H1 (cell line): Measurements from ENCODE around the gene SLC12A7. TPM values are rescaled to one million over a fixed set of nuclear protein-coding genes. Genes with fewer than 3 reads are reported as not detected.

Experiments
- CTCF ChIA-PET: fragments of 300-600 bp; sonication (Branson Sonifier 250); formaldehyde crosslinking; loops from one replicate; lab custom pipeline; 2021; ENCODE audit not compliant: partially characterized antibody; lab: Charles Lee
- POLR2A ChIA-PET: fragments of 300-600 bp; sonication (Branson Sonifier 250); formaldehyde crosslinking; loops from one replicate; lab custom pipeline; 2021; ENCODE audit warnings: inconsistent platforms; ENCODE audit not compliant: partially characterized antibody; lab: Charles Lee
- DNase-seq, 2 experiments: peaks; one replicate each; pipeline versions ENCODE4 v3.0.0 to v3.0.0-alpha.2; 2010 to 2022; ENCODE audit warnings: low spot score in 2 of 2, low read depth in 1 of 2, mixed read lengths in 1 of 2
- FAIRE-seq: peaks from 2 replicates; lab custom pipeline; 2011; peaks lifted over from hg19 to GRCh38; lab: Jason Lieb, UNC
- H2AFZ ChIP-seq: 2 replicates; pipeline ENCODE4 v1.8.1; 2012; ENCODE audit warnings: low read length, inconsistent platforms
- H2AK5ac ChIP-seq: 2 replicates; pipeline ENCODE4 v1.6.1; 2013; ENCODE audit warnings: low read depth, low read length
- H2BK120ac ChIP-seq: replicated peaks from 2 replicates; pipeline ENCODE3; 2013; ENCODE audit warnings: low read depth, low read length, inconsistent platforms
- H2BK12ac ChIP-seq: 2 replicates; pipeline ENCODE4 v1.6.1; 2013; ENCODE audit warnings: low read depth, low read length
- H2BK15ac ChIP-seq: 2 replicates; pipeline ENCODE4 v1.6.1; 2013; ENCODE audit warnings: low read length
- H2BK20ac ChIP-seq: 2 replicates; pipeline ENCODE4 v1.6.1; 2013; ENCODE audit warnings: low read length
- H2BK5ac ChIP-seq: 2 replicates; pipeline ENCODE4 v1.6.1; 2013; ENCODE audit warnings: low read depth, low read length
- H3K14ac ChIP-seq: 2 replicates; pipeline ENCODE4 v1.6.1; 2013; ENCODE audit warnings: inconsistent platforms; ENCODE audit not compliant: insufficient read length
- H3K18ac ChIP-seq: 2 replicates; pipeline ENCODE4 v1.6.1; 2013; ENCODE audit warnings: low read length; ENCODE audit errors: extremely low read depth
- H3K23ac ChIP-seq: 2 replicates; pipeline ENCODE4 v1.6.1; 2013; ENCODE audit warnings: inconsistent platforms; ENCODE audit not compliant: insufficient read length
- H3K23me2 ChIP-seq: 2 replicates; pipeline ENCODE4 v1.6.1; 2013; ENCODE audit warnings: low read depth, low read length
- H3K27ac ChIP-seq: 2 replicates; pipeline ENCODE4 v1.6.1; 2011; ENCODE audit warnings: low read depth, low read length, inconsistent platforms
- H3K27me3 ChIP-seq, 4 experiments: replicated peaks in 1 of 4; 1 replicate in 1 of 4; 2 replicates in 3 of 4; pipeline versions ENCODE4 v1.6.1 to v1.8.1; 2011 to 2013; ENCODE audit warnings: low read length in 3 of 4, mild to moderate bottlenecking in 3 of 4, inconsistent platforms in 2 of 4, mixed read lengths in 2 of 4, moderate library complexity in 1 of 4; ENCODE audit not compliant: control insufficient read depth in 3 of 4, insufficient read depth in 3 of 4; ENCODE audit errors: extremely low read depth in 1 of 4
- H3K36me3 ChIP-seq, 4 experiments: 2 replicates each; pipeline versions ENCODE4 v1.6.1 to v1.8.1; 2011 to 2013; ENCODE audit warnings: mild to moderate bottlenecking in 4 of 4, low read length in 3 of 4, moderate library complexity in 2 of 4, control low read depth in 1 of 4, inconsistent platforms in 1 of 4; ENCODE audit not compliant: insufficient read depth in 4 of 4, control insufficient read depth in 2 of 4
- H3K4ac ChIP-seq: replicated peaks from 2 replicates; pipeline ENCODE3; 2013; ENCODE audit warnings: low read length, low read depth, mixed read lengths, inconsistent platforms; ENCODE audit not compliant: insufficient read length
- H3K4me1 ChIP-seq, 4 experiments: replicated peaks in 1 of 4; 1 replicate in 1 of 4; 2 replicates in 3 of 4; pipeline versions ENCODE4 v1.6.1 to v1.8.1; 2011 to 2013; ENCODE audit warnings: low read length in 3 of 4, inconsistent platforms in 2 of 4, mixed read lengths in 1 of 4; ENCODE audit not compliant: insufficient read depth in 4 of 4, control insufficient read depth in 3 of 4
- H3K4me2 ChIP-seq, 2 experiments: 2 replicates each; pipeline versions ENCODE4 v1.6.1 to v1.8.1; 2011 to 2013; ENCODE audit warnings: low read depth in 2 of 2, low read length in 2 of 2, control low read depth in 1 of 2, inconsistent platforms in 1 of 2, mild to moderate bottlenecking in 1 of 2; ENCODE audit not compliant: insufficient read depth in 1 of 2
- H3K4me3 ChIP-seq, 4 experiments: fragments of 200-600, 300-600 bp in 1 of 4; sonication (generic), shearing (Covaris generic), sonication (Bioruptor Twin) in 1 of 4; 2 replicates each; pipeline versions ENCODE4 v1.5.1 to v1.8.1; 2011 to 2016; ENCODE audit warnings: low read length in 4 of 4, low read depth in 3 of 4, control low read depth in 2 of 4, inconsistent platforms in 2 of 4, mild to moderate bottlenecking in 2 of 4, mixed read lengths in 1 of 4, moderate library complexity in 1 of 4; ENCODE audit not compliant: insufficient read depth in 2 of 4; ENCODE audit errors: extremely low read depth in 1 of 4
- H3K56ac ChIP-seq: replicated peaks from 2 replicates; pipeline ENCODE3; 2013; ENCODE audit warnings: low read depth, mild to moderate bottlenecking, mixed read lengths, low read length, inconsistent platforms; ENCODE audit not compliant: insufficient read length
- H3K79me1 ChIP-seq: 2 replicates; pipeline ENCODE4 v1.6.1; 2013; ENCODE audit warnings: low read depth, low read length, control low read depth
- H3K79me2 ChIP-seq, 2 experiments: 2 replicates each; pipeline versions ENCODE4 v1.6.1 to v1.8.1; 2012 to 2013; ENCODE audit warnings: low read length in 2 of 2, mild to moderate bottlenecking in 2 of 2, inconsistent platforms in 1 of 2; ENCODE audit not compliant: insufficient read depth in 2 of 2, control insufficient read depth in 1 of 2
- H3K9ac ChIP-seq, 4 experiments: replicated peaks in 1 of 4; 1 replicate in 1 of 4; 2 replicates in 3 of 4; pipeline versions ENCODE4 v1.6.1 to v1.8.1; 2011 to 2013; ENCODE audit warnings: low read depth in 3 of 4, low read length in 3 of 4, control low read depth in 2 of 4, mild to moderate bottlenecking in 2 of 4, moderate library complexity in 2 of 4, inconsistent platforms in 1 of 4; ENCODE audit errors: extremely low read depth in 1 of 4
- H3K9me3 ChIP-seq, 2 experiments: 2 replicates each; pipeline versions ENCODE4 v1.6.1 to v1.8.1; 2012 to 2013; ENCODE audit warnings: mild to moderate bottlenecking in 2 of 2, moderate library complexity in 2 of 2, control low read depth in 1 of 2, inconsistent platforms in 1 of 2, low read depth in 1 of 2, low read length in 1 of 2, mixed read lengths in 1 of 2; ENCODE audit not compliant: insufficient read depth in 2 of 2
- H4K20me1 ChIP-seq, 2 experiments: replicated peaks in 1 of 2; 2 replicates each; pipeline versions ENCODE3 to v1.8.1; 2011 to 2013; ENCODE audit warnings: inconsistent platforms in 2 of 2, low read length in 2 of 2, mild to moderate bottlenecking in 1 of 2; ENCODE audit not compliant: insufficient read depth in 2 of 2, control insufficient read depth in 1 of 2
- H4K5ac ChIP-seq: 2 replicates; pipeline ENCODE4 v1.6.1; 2013; ENCODE audit warnings: low read length, low read depth, mixed read lengths, inconsistent platforms; ENCODE audit not compliant: insufficient read length
- H4K8ac ChIP-seq: 2 replicates; pipeline ENCODE4 v1.8.0; 2013; ENCODE audit warnings: mild to moderate bottlenecking, moderate library complexity, low read length, inconsistent platforms; ENCODE audit not compliant: insufficient read depth; ENCODE audit errors: extremely low read depth
- H4K91ac ChIP-seq: replicated peaks from 2 replicates; pipeline ENCODE3; 2013; ENCODE audit warnings: low read length, mixed read lengths, inconsistent platforms; ENCODE audit not compliant: insufficient read length
- KDM1A ChIP-seq: fragments of 200-600, 300-600 bp; sonication (generic); IDR thresholded peaks from 2 replicates; pipeline ENCODE4 v1.7.1; 2016; ENCODE audit warnings: mild to moderate bottlenecking, low read length, borderline replicate concordance
- USF2 ChIP-seq: IDR thresholded peaks from 2 replicates; pipeline ENCODE4 v1.6.1; 2011; ENCODE audit warnings: low read length, improper control_type of control experiment
- WGBS, 2 experiments: shearing (Covaris generic) in 1 of 2; methylation state at CpG; one replicate each; pipeline versions ENCODE4 v1.1.6 to v1.1.7; 2013 to 2015; ENCODE audit warnings: low lambda C conversion rate in 2 of 2, mixed read lengths in 2 of 2, inconsistent platforms in 1 of 2, low coverage in 1 of 2, missing lambda C conversion rate in 1 of 2; ENCODE audit not compliant: insufficient replicate concordance in 2 of 2, insufficient coverage in 1 of 2, insufficient read length in 1 of 2; ENCODE audit errors: extremely low coverage in 1 of 2, missing lambda C conversion rate in 1 of 2; 5-methylcytosine and 5-hydroxymethylcytosine counted together
- polyA plus RNA-seq, 7 experiments: library from polyadenylated mRNA; depleted of rRNA in 3 of 7; stranded (reverse) in 5 of 7; unstranded in 2 of 7; fragments of >200 nt in 5 of 7; fragments of 200-250 nt in 2 of 7; gene quantifications; 1 replicate in 5 of 7; 2 replicates in 1 of 7; 4 replicates in 1 of 7; pipeline versions ENCODE4 v1.2.1 to v1.2.3, GENCODE V29; 2011 to 2013; ENCODE audit warnings: missing spikeins in 2 of 7, mixed read lengths in 2 of 7
- total RNA-seq: library from RNA; stranded (reverse); fragmentation: NEBNext Ultra II Directional; extraction: Animal tissue kit (Norgen Biotek cat#: 25700); gene quantifications from 2 replicates; pipeline ENCODE4 v1.2.1, GENCODE V29; 2021

The SLC12A7 gene
- total and polyA plus RNA-seq, 2 of the 8 experiments (the other 6 are each of a cell fraction or from before 2014, with no cell fraction given), result 23.5 to 39.7 TPM

GRCh38 chr5:1156754-1157460 lies 45.0 kb upstream of the SLC12A7 start:
- Histone ChIP-seq H2BK120ac (no peak overlapping the region), H3K23me2 (peaks cover 3% of the 10 kb centered on the region; the same call in 1 of the 2 replicates), H3K9me3 (peaks cover 3 to 10% of the 10 kb centered on the region in 2 experiments; a peak in 2 of 4 replicates), H3K9ac (no peak overlapping the region), H2AFZ (no peak overlapping the region), H2BK20ac (no peak overlapping the region), H3K23ac (no peak overlapping the region), H3K4me3 (peak overlapping the region in 1 of 4 experiments; percentile 56; a peak in 1 of 8 replicates), H2AK5ac (0 out of 2 replicates have a peak overlapping the region, but pooled peaks have one; percentile 65), H4K8ac (0 out of 2 replicates have a peak overlapping the region, but pooled peaks have one; percentile 51), H3K4me2 (peak overlapping the region in 1 of 2 experiments; percentile 54; a peak in 1 of 4 replicates), H4K5ac (no peak overlapping the region), H4K91ac (no peak overlapping the region), H3K27ac (no peak overlapping the region), H3K18ac (no peak overlapping the region), H2BK12ac (no peak overlapping the region), H3K79me1 (no peaks in the 10 kb centered on the region), H3K79me2 (no peaks in the 10 kb centered on the region), H3K36me3 (no peaks in the 10 kb centered on the region), H4K20me1 (peaks cover 2 to 9% of the 10 kb centered on the region in 2 experiments), H3K4me1 (peaks cover 0 to 3% (median 0%) of the 10 kb centered on the region in 4 experiments; a peak in 2 of 7 replicates), H2BK15ac (0 out of 2 replicates have a peak overlapping the region, but pooled peaks have one; percentile 8), H3K27me3 (peaks cover 15 to 38% (median 32%) of the 10 kb centered on the region in 4 experiments), H3K14ac (no peak overlapping the region), H3K56ac (no peak overlapping the region), H2BK5ac (no peak overlapping the region), H3K4ac (no peak overlapping the region)
- no peak for TF ChIP-seq USF2
- TF ChIP-seq KDM1A, result peak; percentile 58; the same call in 1 of the 2 replicates
- ChIA-PET POLR2A (no interaction called here), CTCF (interaction anchor here (0.7 to 1.0 kb wide), 3 partner anchors 11 to 18 kb away, joined by 3 read pairs; no protein-coding TSS in a partner anchor)
- FAIRE-seq (no peak), DNase-seq (no peak)
- WGBS, 2 experiments, result 91% methylated on average over 11 of the region's 11 CpGs; no CpG with 5 or more reads in 1 of the 2 experiments
